Endothelial cell (in vitro differentiated cells): ENCODE results near the gene PRXL2B. TPM values are rescaled to one million over a fixed set of nuclear protein-coding genes. Genes with fewer than 3 reads are reported as not detected.

Experiments
- DNase-seq: peaks from one replicate; pipeline ENCODE4 v3.0.0; 2021; ENCODE audit warnings: low spot score
- H3K27ac Mint-ChIP-seq: one replicate; pipeline ENCODE4 v1.8.0; 2021; ENCODE audit warnings: mixed read lengths, inconsistent platforms; ENCODE audit not compliant: unreplicated experiment
- H3K27me3 Mint-ChIP-seq: one replicate; pipeline ENCODE4 v1.8.0; 2021; ENCODE audit warnings: mild to moderate bottlenecking, moderate library complexity, mixed read lengths, inconsistent platforms; ENCODE audit not compliant: unreplicated experiment
- H3K36me3 Mint-ChIP-seq: one replicate; pipeline ENCODE4 v1.8.0; 2021; ENCODE audit warnings: mild to moderate bottlenecking, low read depth, mixed read lengths, inconsistent platforms; ENCODE audit not compliant: unreplicated experiment
- H3K4me1 Mint-ChIP-seq: one replicate; pipeline ENCODE4 v1.8.0; 2021; ENCODE audit warnings: mild to moderate bottlenecking, mixed read lengths, inconsistent platforms; ENCODE audit not compliant: unreplicated experiment
- H3K4me3 Mint-ChIP-seq: one replicate; pipeline ENCODE4 v1.8.0; 2021; ENCODE audit warnings: mild to moderate bottlenecking, mixed read lengths, inconsistent platforms; ENCODE audit not compliant: unreplicated experiment
- H3K9me3 Mint-ChIP-seq: one replicate; pipeline ENCODE4 v1.8.0; 2021; ENCODE audit warnings: mixed read lengths, inconsistent platforms; ENCODE audit not compliant: unreplicated experiment
- total RNA-seq: library from RNA; stranded (reverse); fragmentation: NEBNext Ultra II Directional; extraction: Animal tissue kit (Norgen Biotek cat#: 25700); gene quantifications from one replicate; pipeline ENCODE4 v1.2.1, GENCODE V29; 2021; ENCODE audit not compliant: unreplicated experiment
- TF ChIP-seq, protein P1 (sequence below): fragments of 200-600 bp; sonication (generic); IDR thresholded peaks from one replicate; pipeline ENCODE4 v1.5.0; 2021; ENCODE audit warnings: antibody characterized with exemption; ENCODE audit not compliant: unreplicated experiment

Gene PRXL2B
- total RNA-seq, 1 donor from 2014 or later: 35.6 TPM

DNA sequence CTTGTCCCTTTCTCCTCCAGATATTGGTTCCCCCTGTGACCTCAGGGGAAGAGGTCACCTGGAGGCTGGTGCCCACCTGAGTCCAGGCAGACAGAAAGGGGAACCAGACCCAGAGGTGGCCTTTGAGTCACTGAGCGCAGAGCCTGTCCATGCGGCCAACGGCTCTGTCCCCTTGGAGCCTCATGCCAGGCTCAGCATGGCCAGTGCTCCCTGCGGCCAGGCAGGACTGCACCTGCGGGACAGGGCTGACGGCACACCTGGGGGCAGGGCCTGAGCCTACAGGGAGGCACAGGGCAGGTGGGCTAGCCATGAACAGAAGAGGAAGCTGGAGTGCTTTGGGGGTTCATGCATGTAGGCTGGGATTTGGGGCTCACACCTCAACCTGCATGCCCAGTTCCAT is 27.7 kb upstream of the PRXL2B start:
- Mint-ChIP-seq H3K27ac (no peak overlapping the region), H3K4me1 (no peaks in the 10 kb centered on the region), H3K27me3 (peaks cover 7% of the 10 kb centered on the region), H3K9me3 (no peaks in the 10 kb centered on the region), H3K36me3 (no peaks in the 10 kb centered on the region), H3K4me3 (no peak overlapping the region)
- DNase-seq: no peak
- TF ChIP-seq, protein P1, sequence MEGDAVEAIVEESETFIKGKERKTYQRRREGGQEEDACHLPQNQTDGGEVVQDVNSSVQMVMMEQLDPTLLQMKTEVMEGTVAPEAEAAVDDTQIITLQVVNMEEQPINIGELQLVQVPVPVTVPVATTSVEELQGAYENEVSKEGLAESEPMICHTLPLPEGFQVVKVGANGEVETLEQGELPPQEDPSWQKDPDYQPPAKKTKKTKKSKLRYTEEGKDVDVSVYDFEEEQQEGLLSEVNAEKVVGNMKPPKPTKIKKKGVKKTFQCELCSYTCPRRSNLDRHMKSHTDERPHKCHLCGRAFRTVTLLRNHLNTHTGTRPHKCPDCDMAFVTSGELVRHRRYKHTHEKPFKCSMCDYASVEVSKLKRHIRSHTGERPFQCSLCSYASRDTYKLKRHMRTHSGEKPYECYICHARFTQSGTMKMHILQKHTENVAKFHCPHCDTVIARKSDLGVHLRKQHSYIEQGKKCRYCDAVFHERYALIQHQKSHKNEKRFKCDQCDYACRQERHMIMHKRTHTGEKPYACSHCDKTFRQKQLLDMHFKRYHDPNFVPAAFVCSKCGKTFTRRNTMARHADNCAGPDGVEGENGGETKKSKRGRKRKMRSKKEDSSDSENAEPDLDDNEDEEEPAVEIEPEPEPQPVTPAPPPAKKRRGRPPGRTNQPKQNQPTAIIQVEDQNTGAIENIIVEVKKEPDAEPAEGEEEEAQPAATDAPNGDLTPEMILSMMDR: no peak

DNA sequence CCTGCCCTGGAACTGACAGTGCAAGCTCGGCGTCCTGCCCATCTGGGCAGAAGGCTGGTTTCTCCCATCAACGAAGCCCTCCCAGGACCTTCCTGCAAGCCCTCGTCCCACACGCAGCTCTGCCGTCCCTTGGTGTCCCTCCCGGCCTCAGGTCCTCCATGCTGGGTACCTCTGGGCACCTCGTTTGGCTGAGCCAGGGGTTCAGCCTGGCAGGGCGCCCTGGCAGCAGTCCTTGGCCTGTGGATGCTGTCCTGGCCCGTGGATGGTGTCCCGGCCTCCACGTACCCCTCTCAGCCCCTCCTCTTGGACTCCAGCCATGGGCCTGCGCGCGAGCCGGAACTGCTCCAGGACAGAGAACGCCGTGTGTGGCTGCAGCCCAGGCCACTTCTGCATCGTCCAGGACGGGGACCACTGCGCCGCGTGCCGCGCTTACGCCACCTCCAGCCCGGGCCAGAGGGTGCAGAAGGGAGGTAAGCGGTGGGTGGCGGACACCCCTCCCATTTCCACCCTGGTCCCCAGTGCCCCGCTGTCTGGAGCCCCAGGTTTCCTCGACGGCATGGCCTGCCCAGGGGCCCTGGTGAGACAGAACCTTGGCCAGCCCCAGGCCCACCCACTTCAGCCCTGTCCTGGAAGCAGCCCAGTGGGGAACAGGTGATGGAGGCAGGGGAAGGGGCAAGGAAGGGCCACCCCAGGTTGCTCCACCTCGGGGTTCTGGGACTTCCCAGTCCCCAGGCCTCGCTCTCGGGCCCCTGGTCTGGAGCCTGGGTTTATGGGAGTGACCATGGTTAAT is 26.9 kb upstream of the PRXL2B start:
- TF ChIP-seq, protein P1: no peak
- no peak for DNase-seq
- no peaks in the 10 kb centered on the region for H3K9me3 Mint-ChIP-seq
- no peaks in the 10 kb centered on the region for H3K4me1 Mint-ChIP-seq
- peaks cover 7% of the 10 kb centered on the region for H3K27me3 Mint-ChIP-seq
- no peaks in the 10 kb centered on the region for H3K36me3 Mint-ChIP-seq
- no peak overlapping the region for H3K4me3 Mint-ChIP-seq
- H3K27ac Mint-ChIP-seq: no peak overlapping the region

DNA sequence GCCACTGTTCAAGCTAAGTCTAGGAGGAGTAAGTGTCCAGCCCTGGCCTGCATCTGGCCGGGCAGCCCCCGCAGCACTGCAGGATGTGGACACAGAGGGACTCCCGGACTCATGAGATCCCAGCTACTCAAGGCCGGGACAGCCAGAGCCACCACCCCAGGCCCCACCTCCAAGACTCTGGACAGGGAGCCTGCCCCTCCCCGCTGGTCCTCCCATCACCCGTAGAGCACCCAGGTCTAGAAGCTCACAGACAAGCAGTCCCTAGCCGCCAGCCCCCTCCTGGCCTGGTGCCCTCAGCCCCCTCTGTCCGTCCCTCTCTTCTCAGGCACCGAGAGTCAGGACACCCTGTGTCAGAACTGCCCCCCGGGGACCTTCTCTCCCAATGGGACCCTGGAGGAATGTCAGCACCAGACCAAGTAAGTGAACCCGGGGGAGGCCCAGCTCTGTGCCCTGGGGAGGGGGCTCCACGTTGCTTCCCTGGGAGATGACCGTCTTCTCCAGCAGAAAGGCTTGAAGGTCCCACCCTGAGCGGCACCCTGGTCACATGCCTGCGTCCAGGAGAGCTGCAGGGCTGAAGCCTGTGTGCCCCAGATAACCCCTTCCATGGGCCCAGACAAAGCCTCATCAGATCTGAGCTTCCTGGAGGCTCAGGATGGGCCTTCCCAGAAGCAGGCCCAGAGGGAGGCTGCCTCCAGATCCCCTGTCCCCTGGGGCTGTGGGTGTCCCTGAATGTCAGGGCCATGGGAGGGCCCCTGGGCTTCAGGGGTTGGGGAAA is 26.1 kb upstream of the PRXL2B start:
- no peak for DNase-seq
- Mint-ChIP-seq H3K36me3 (no peaks in the 10 kb centered on the region), H3K4me3 (no peak overlapping the region), H3K9me3 (no peaks in the 10 kb centered on the region), H3K27me3 (peaks cover 10% of the 10 kb centered on the region), H3K27ac (no peak overlapping the region), H3K4me1 (no peaks in the 10 kb centered on the region)
- TF ChIP-seq, protein P1: no peak

DNA sequence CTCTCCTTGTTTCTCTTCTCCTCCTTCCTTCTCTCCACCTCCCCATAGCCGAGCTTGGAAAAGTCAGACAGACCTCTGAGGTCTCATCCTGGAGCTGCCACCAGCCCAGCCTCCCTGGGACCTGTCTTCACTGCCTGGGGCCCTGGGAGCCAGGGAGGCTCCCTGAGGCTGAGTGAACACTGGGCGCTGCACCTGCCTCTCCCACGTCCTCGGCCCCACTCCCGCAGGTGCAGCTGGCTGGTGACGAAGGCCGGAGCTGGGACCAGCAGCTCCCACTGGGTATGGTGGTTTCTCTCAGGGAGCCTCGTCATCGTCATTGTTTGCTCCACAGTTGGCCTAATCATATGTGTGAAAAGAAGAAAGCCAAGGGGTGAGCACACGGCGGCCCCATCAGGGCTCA is 25.1 kb upstream of the PRXL2B start:
- no peak overlapping the region for H3K27ac Mint-ChIP-seq
- H3K9me3 Mint-ChIP-seq: no peaks in the 10 kb centered on the region
- TF ChIP-seq, protein P1: no peak
- H3K4me1 Mint-ChIP-seq: no peaks in the 10 kb centered on the region
- H3K36me3 Mint-ChIP-seq: no peaks in the 10 kb centered on the region
- H3K27me3 Mint-ChIP-seq: peaks cover 11% of the 10 kb centered on the region
- H3K4me3 Mint-ChIP-seq: no peak overlapping the region
- no peak for DNase-seq
